SH-SY5Y (cell line): ENCODE measurements around the gene RRP8.

ENCODE experiments used
- GATA2 ChIP-seq: IDR thresholded peaks from 2 replicates; pipeline ENCODE4 v1.6.1; 2011; ENCODE audit warnings: mild to moderate bottlenecking, low read depth, low read length
- GATA3 ChIP-seq: IDR thresholded peaks from 2 replicates; pipeline ENCODE4 v1.6.1; 2011; ENCODE audit warnings: low read depth, mild to moderate bottlenecking, low read length, moderate library complexity

Gene RRP8

GRCh38 chr11:6627762-6628241, 24.4 kb upstream of the RRP8 start:
- TF ChIP-seq GATA3 (no peak), GATA2 (no peak)

- TF ChIP-seq GATA3 (no peak), GATA2 (no peak)
Observed at GRCh38 chr11:6626971-6627761, 23.8 kb upstream of the RRP8 start.

GRCh38 chr11:6625832-6626420, 22.5 kb upstream of the RRP8 start:
- TF ChIP-seq GATA3, result no peak

GRCh38 chr11:6625156-6625831, 21.9 kb upstream of the RRP8 start:
- no peak for TF ChIP-seq GATA3
- TF ChIP-seq GATA2, result no peak

- no peak for TF ChIP-seq GATA3
- no peak for TF ChIP-seq GATA2
Observed at GRCh38 chr11:6623391-6624363, 20.3 kb upstream of the RRP8 start.

GRCh38 chr11:6622261-6623171, 19.1 kb upstream of the RRP8 start:
- TF ChIP-seq GATA2 (no peak), GATA3 (no peak)

GRCh38 chr11:6621711-6622211, 18.3 kb upstream of the RRP8 start:
- TF ChIP-seq GATA2 (no peak), GATA3 (no peak)

GRCh38 chr11:6620636-6621035, 17.2 kb upstream of the RRP8 start:
- no peak for TF ChIP-seq GATA2
- no peak for TF ChIP-seq GATA3

GRCh38 chr11:6619004-6619745, 15.8 kb upstream of the RRP8 start, which contains the start of gene TPP1:
Gene TPP1, minus strand, starts transcription at chr11:6619422. Its CDS starts 22 bp downstream, at chr11:6619400.
- TF ChIP-seq GATA2 (no peak), GATA3 (no peak)

- TF ChIP-seq GATA3, result no peak
- TF ChIP-seq GATA2, result no peak
Observed at GRCh38 chr11:6618117-6619003, 14.9 kb upstream of the RRP8 start.

- TF ChIP-seq GATA2, result no peak
- TF ChIP-seq GATA3, result no peak
Observed at GRCh38 chr11:6617315-6617781, 13.9 kb upstream of the RRP8 start.

GRCh38 chr11:6616596-6617250, 13.3 kb upstream of the RRP8 start:
- TF ChIP-seq GATA3 (no peak), GATA2 (no peak)
